ENCODE results near the gene CDH3.

DNA sequence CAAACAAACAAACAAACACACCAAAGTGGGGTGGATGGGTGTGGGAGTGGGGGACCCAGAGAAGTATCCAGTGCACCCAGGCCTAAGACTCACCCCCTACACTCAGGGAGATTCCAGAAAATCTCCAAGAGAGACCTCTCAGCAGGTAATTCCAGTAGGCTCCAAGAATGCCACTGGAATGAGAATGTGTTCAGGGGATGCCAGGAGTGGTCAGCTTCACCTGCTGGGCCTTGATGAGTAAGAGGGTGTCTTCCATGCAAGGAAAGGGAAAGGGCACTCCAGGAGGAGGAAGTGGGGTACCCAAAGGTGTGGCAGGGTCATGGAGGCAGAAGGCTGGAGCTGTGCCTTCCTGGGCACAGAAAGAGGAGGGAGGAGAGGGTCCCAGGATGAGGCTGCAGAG is 101.8 kb downstream of the CDH3 start:
- TF ChIP-seq, protein P1, sequence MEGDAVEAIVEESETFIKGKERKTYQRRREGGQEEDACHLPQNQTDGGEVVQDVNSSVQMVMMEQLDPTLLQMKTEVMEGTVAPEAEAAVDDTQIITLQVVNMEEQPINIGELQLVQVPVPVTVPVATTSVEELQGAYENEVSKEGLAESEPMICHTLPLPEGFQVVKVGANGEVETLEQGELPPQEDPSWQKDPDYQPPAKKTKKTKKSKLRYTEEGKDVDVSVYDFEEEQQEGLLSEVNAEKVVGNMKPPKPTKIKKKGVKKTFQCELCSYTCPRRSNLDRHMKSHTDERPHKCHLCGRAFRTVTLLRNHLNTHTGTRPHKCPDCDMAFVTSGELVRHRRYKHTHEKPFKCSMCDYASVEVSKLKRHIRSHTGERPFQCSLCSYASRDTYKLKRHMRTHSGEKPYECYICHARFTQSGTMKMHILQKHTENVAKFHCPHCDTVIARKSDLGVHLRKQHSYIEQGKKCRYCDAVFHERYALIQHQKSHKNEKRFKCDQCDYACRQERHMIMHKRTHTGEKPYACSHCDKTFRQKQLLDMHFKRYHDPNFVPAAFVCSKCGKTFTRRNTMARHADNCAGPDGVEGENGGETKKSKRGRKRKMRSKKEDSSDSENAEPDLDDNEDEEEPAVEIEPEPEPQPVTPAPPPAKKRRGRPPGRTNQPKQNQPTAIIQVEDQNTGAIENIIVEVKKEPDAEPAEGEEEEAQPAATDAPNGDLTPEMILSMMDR (IDR thresholded peaks at IDR 0.05), result no peak
- no peak for TF ChIP-seq POLR2A (IDR thresholded peaks at IDR 0.05; ENCODE audit: low read length)
- TF ChIP-seq JUN (IDR thresholded peaks at IDR 0.05), result no peak
- TF ChIP-seq BCL3 (IDR thresholded peaks at IDR 0.05), result no peak
- TF ChIP-seq, protein P2, sequence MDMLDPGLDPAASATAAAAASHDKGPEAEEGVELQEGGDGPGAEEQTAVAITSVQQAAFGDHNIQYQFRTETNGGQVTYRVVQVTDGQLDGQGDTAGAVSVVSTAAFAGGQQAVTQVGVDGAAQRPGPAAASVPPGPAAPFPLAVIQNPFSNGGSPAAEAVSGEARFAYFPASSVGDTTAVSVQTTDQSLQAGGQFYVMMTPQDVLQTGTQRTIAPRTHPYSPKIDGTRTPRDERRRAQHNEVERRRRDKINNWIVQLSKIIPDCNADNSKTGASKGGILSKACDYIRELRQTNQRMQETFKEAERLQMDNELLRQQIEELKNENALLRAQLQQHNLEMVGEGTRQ (IDR thresholded peaks at IDR 0.05), result no peak
- TF ChIP-seq ZSCAN20 (CRISPR knock-in tag; IDR thresholded peaks at IDR 0.05), result no peak
- no peak for TF ChIP-seq BHLHE40 (IDR thresholded peaks at IDR 0.05; ENCODE audit: low read depth, low read length)
- TF ChIP-seq, protein P3, sequence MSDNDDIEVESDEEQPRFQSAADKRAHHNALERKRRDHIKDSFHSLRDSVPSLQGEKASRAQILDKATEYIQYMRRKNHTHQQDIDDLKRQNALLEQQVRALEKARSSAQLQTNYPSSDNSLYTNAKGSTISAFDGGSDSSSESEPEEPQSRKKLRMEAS (IDR thresholded peaks at IDR 0.05), result no peak
- no peak for TF ChIP-seq SMC3 (IDR thresholded peaks at IDR 0.05)
- TF ChIP-seq TP53 (CRISPR knock-in tag; IDR thresholded peaks at IDR 0.05), result no peak
- TF ChIP-seq EP300 (IDR thresholded peaks at IDR 0.05), result no peak
- TF ChIP-seq REST (IDR thresholded peaks at IDR 0.05), result no peak
- no peak for TF ChIP-seq POLR2AphosphoS2 (conservative IDR thresholded peaks at IDR 0.05; ENCODE audit: low read length)
